ENCODE data around the gene GOSR1. TPM values are rescaled to one million over a fixed set of nuclear protein-coding genes. Genes with fewer than 3 reads are reported as not detected.
"Not testable (repeated sequence)": the region's sequence is repeated elsewhere in the genome, so short reads cannot be mapped to it uniquely, and the experiment has no call there.

GOSR1 gene
- total RNA-seq, 2 donors from 2014 or later: 48.7 to 53.9 TPM

DNA sequence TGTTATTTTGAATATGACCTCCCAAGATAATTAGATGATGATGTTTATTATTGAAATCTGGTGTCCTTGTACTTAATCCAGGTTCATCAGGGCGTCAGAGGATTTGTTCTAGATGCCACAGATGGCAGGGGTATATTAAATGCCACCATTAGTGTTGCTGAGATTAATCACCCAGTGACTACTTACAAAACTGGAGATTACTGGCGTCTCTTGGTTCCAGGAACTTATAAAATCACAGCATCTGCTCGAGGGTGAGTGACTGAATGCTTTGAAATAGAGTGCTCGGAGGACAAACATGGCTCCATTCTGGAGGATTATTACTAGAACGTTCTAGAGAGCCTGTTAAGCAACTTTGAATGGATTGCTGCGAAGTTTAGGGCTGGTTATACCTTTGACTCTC is 33.5 kb upstream of the GOSR1 start:
- TF ChIP-seq, protein P1, sequence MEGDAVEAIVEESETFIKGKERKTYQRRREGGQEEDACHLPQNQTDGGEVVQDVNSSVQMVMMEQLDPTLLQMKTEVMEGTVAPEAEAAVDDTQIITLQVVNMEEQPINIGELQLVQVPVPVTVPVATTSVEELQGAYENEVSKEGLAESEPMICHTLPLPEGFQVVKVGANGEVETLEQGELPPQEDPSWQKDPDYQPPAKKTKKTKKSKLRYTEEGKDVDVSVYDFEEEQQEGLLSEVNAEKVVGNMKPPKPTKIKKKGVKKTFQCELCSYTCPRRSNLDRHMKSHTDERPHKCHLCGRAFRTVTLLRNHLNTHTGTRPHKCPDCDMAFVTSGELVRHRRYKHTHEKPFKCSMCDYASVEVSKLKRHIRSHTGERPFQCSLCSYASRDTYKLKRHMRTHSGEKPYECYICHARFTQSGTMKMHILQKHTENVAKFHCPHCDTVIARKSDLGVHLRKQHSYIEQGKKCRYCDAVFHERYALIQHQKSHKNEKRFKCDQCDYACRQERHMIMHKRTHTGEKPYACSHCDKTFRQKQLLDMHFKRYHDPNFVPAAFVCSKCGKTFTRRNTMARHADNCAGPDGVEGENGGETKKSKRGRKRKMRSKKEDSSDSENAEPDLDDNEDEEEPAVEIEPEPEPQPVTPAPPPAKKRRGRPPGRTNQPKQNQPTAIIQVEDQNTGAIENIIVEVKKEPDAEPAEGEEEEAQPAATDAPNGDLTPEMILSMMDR (IDR thresholded peaks at IDR 0.05): no peak
- intact Hi-C loops (cut with DNase I): no loop called here
- Histone ChIP-seq H3K9me3 (no peaks in the 10 kb centered on the region), H3K4me3 (no peak overlapping the region), H3K4me1 (no peaks in the 10 kb centered on the region), H3K36me3 (no peaks in the 10 kb centered on the region), H3K27me3 (no peaks in the 10 kb centered on the region), H3K27ac (no peak overlapping the region), H3K9ac (ENCODE audit: low read depth in 2 of 2, low read length in 2 of 2) (no peak overlapping the region)
- no peak for DNase-seq

DNA sequence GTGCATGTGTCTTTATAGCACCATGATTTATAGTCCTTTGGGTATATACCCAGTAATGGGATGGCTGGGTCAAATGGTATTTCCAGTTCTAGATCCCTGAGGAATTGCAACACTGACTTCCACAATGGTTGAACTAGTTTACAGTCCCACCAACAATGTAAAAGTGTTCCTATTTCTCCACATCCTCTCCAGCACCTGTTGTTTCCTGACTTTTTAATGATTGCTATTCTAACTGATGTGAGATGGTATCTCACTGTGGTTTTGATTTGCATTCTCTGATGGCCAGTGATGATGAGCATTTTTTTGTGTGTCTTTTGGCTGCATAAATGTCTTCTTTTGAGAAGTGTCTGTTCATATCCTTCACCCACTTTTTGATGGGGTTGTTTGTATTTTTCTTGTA is 30.6 kb upstream of the GOSR1 start:
- not testable (repeated sequence) for DNase-seq

DNA sequence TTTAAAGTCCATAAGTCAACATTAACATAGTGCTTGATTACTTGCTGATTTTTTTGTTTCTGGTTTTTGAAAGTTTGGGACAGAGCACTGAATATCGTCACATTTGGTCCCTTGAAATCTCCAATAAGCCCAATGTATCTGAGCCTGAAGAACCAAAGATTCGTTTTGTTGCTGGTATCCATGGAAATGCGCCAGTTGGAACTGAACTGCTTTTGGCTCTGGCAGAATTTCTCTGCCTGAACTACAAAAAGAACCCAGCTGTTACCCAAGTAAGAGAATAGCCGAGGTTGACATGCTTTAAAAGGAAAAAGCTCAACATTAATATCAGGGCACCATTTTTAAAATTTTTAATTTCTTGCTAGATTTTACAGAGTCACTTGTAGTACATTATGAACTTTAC is 27.7 kb upstream of the GOSR1 start:
- no peaks in the 10 kb centered on the region for H3K36me3 ChIP-seq
- H3K4me3 ChIP-seq: no peak overlapping the region
- intact Hi-C loops (cut with DNase I): no loop called here
- DNase-seq: no peak
- no peaks in the 10 kb centered on the region for H3K27me3 ChIP-seq
- no peaks in the 10 kb centered on the region for H3K9me3 ChIP-seq
- TF ChIP-seq, protein P1 (IDR thresholded peaks at IDR 0.05): no peak
- no peaks in the 10 kb centered on the region for H3K4me1 ChIP-seq
- H3K27ac ChIP-seq: no peak overlapping the region
- H3K9ac ChIP-seq (ENCODE audit: low read depth in 2 of 2, low read length in 2 of 2): no peak overlapping the region

More for the DNA sequence above, 30.6 kb upstream of the GOSR1 start:
- H3K27me3 ChIP-seq; H3K27ac ChIP-seq; H3K9me3 ChIP-seq; H3K36me3 ChIP-seq; intact Hi-C loops (cut with DNase I); H3K9ac ChIP-seq (ENCODE audit: low read depth in 2 of 2, low read length in 2 of 2); H3K4me1 ChIP-seq; H3K4me3 ChIP-seq: not testable (repeated sequence)

DNA sequence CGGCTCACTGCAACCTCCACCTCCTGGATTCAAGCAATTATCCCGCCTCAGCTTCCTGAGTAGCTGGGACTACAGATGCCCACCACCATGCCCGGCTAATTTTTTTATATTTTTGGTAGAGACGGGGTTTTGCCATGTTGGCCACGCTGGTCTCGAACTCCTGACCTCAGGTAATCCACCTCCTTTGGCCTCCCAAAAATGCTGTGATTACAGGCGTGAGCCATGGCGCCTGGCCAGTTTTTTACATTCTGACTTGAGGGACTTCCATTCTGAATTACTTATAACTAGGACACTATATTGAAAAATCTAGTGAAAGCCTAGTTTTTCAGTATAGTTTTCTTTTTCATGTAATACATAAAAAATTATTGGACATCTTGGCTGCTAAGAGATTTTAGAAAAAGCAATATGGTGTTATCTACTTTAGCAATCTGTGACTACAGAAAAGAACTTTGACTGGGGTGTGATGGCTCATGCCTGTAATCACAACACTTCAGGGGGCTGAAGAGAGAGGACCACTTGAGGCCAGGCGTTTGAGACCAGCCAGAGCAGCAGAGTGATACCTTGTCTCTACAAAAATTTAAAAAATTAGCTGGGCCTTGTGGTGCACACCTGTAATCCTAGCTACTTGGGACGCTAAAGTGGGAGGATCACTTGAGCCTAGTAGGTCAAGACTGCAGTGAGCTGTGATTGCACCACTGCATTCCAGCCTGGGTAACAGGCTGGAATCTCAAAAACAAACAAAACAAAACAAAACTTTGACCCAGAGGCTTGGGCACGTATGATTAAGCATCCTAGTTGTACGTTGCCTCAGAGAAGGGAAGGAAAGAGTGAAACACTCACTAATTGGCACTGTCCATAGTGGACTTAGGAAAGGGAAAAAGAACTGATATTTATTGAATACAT is 26.8 kb upstream of the GOSR1 start:
- TF ChIP-seq, protein P1 (IDR thresholded peaks at IDR 0.05): no peak
- Histone ChIP-seq H3K9me3 (no peaks in the 10 kb centered on the region), H3K4me1 (no peaks in the 10 kb centered on the region), H3K36me3 (no peaks in the 10 kb centered on the region), H3K4me3 (no peak overlapping the region), H3K27me3 (no peaks in the 10 kb centered on the region), H3K9ac (ENCODE audit: low read depth in 2 of 2, low read length in 2 of 2) (no peak overlapping the region), H3K27ac (no peak overlapping the region)
- intact Hi-C loops (cut with DNase I): no loop called here
- no peak for DNase-seq

DNA sequence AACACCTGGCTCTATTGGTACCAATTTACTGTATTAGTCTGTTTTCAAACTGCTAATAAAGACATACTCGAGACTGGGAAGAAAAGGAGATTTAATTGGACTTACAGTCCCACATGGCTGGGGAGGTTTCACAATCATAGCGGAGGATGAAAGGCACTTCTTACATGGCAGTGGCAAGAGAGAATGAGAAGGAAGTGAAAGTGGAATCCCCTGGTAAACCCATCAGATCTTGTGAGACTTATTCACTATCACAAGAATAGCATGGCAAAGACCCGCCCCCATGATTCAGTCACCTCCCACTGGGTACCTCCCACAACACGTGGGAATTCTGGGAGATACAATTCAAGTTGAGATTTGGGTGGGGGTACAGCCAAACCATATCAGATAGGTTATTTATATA is 22.6 kb upstream of the GOSR1 start:
- TF ChIP-seq, protein P1 (IDR thresholded peaks at IDR 0.05): no peak
- no peak for DNase-seq
- Histone ChIP-seq H3K4me3 (no peak overlapping the region), H3K9ac (ENCODE audit: low read depth in 2 of 2, low read length in 2 of 2) (no peak overlapping the region), H3K36me3 (no peaks in the 10 kb centered on the region), H3K4me1 (no peaks in the 10 kb centered on the region), H3K9me3 (no peaks in the 10 kb centered on the region), H3K27ac (no peak overlapping the region), H3K27me3 (no peaks in the 10 kb centered on the region)
- intact Hi-C loops (cut with DNase I): no loop called here

DNA sequence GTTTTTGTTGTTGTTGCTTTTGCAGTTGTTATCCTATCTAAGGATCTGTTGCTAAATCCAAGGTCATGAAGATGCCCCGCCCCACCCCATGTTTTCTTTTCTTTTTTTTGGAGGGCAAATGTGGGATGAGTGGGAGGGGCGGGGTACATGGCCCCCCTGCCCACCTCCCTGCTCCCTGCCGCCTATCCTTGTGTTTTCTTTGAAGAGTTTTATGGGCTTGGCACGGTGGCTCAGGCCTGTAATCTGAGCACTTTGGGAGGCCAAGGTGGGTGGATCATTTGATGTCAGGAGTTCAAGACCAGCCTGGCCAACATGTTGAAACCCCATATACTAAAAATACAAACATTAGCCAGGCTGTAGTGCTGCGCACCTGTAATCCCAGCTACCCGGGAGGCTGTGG is 18.8 kb upstream of the GOSR1 start:
- Histone ChIP-seq H3K9me3 (no peaks in the 10 kb centered on the region), H3K9ac (ENCODE audit: low read depth in 2 of 2, low read length in 2 of 2) (no peak overlapping the region), H3K36me3 (no peaks in the 10 kb centered on the region), H3K27ac (no peak overlapping the region), H3K27me3 (no peaks in the 10 kb centered on the region), H3K4me1 (no peaks in the 10 kb centered on the region), H3K4me3 (no peak overlapping the region)
- intact Hi-C loops (cut with DNase I): no loop called here
- DNase-seq: no peak
- TF ChIP-seq, protein P1 (IDR thresholded peaks at IDR 0.05): no peak

DNA sequence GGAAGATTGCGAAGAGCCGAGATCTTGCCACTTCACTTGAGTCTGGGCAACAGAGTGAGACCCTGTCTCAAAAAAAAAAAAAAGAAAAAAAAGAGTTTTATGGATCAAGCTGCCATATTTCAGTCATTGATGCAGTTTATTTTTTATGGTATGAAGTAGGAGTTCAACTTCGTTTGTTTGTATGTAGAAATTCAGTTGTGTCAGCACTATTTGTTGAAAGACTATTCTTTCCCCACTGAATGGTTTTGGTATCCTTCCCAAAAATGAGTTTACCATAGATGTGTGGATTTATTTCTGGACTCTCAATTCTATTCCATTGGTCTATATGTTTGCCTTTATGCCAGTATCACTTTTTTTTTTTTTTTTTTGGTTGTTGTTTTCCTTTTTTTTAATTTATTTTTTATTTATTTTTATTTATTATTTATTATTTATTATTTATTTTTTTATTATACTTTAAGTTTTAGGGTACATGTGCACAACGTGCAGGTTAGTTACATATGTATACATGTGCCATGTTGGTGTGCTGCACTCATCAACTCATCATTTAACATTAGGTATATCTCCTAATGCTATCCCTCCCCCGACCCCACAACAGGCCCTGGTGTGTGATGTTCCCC is 18.3 kb upstream of the GOSR1 start:
- DNase-seq; H3K27ac ChIP-seq; H3K27me3 ChIP-seq; H3K36me3 ChIP-seq; H3K9me3 ChIP-seq; intact Hi-C loops (cut with DNase I); H3K4me3 ChIP-seq; H3K9ac ChIP-seq (ENCODE audit: low read depth in 2 of 2, low read length in 2 of 2); H3K4me1 ChIP-seq: not testable (repeated sequence)

All from colonic mucosa (tissue), 4 donors.